HepG2 (cell line): ENCODE data around the gene ZNF324B. TPM values are rescaled to one million over a fixed set of nuclear protein-coding genes. Genes with fewer than 3 reads are reported as not detected.

Experiments used
- ATF1 ChIP-seq: IDR thresholded peaks from 2 replicates; pipeline ENCODE4 v1.6.1; 2016; ENCODE audit warnings: mild to moderate bottlenecking, control low read depth
- ATF4 ChIP-seq, 2 experiments: fragments of 450-650 bp in 1 of 2; sonication (generic) in 1 of 2; formaldehyde crosslinking; IDR thresholded peaks; 2 replicates each; pipeline versions ENCODE4 v1.5.0 to v1.8.0; 2020 to 2022; ENCODE audit warnings: mild to moderate bottlenecking in 1 of 2, missing genetic modification reagents in 1 of 2
- BRD4 ChIP-seq: sonication (generic); formaldehyde crosslinking; IDR thresholded peaks from 2 replicates; pipeline ENCODE4 v1.4.0; 2020; ENCODE audit warnings: missing genetic modification reagents
- DDIT3 ChIP-seq: sonication (generic); formaldehyde crosslinking; IDR thresholded peaks from 2 replicates; pipeline ENCODE4 v1.4.0; 2020; ENCODE audit warnings: mild to moderate bottlenecking, missing genetic modification reagents
- FOSL2 ChIP-seq: sonication (generic); formaldehyde crosslinking; IDR thresholded peaks from 2 replicates; pipeline ENCODE4 v1.4.0; 2020; ENCODE audit warnings: missing genetic modification reagents
- HNF1A ChIP-seq, 2 experiments: sonication (generic) in 1 of 2; formaldehyde crosslinking in 1 of 2; IDR thresholded peaks; 2 replicates each; pipeline versions ENCODE4 v1.4.0 to v1.6.1; 2016 to 2020; ENCODE audit warnings: borderline replicate concordance in 1 of 2, low read depth in 1 of 2, mild to moderate bottlenecking in 1 of 2, missing genetic modification reagents in 1 of 2
- RELA ChIP-seq: sonication (generic); formaldehyde crosslinking; IDR thresholded peaks from 2 replicates; pipeline ENCODE4 v1.4.0; 2020; ENCODE audit warnings: missing genetic modification reagents
- SMAD9 ChIP-seq: sonication (generic); formaldehyde crosslinking; IDR thresholded peaks from 2 replicates; pipeline ENCODE4 v1.5.1; 2020; ENCODE audit warnings: mild to moderate bottlenecking, missing genetic modification reagents
- TBX2 ChIP-seq: sonication (generic); formaldehyde crosslinking; IDR thresholded peaks from 2 replicates; pipeline ENCODE4 v1.5.0; 2020; ENCODE audit warnings: missing genetic modification reagents, mild to moderate bottlenecking, borderline replicate concordance
- TFAP4 ChIP-seq: sonication (generic); IDR thresholded peaks from 2 replicates; pipeline ENCODE4 v1.6.1; 2016; ENCODE audit warnings: low read depth, borderline replicate concordance
- ZBTB10 ChIP-seq: sonication (generic); formaldehyde crosslinking; IDR thresholded peaks from 2 replicates; pipeline ENCODE4 v1.4.0; 2020; ENCODE audit warnings: missing genetic modification reagents, borderline replicate concordance
- ZFP36L1 ChIP-seq: sonication (generic); formaldehyde crosslinking; IDR thresholded peaks from 2 replicates; pipeline ENCODE4 v1.8.0; 2022; ENCODE audit warnings: mild to moderate bottlenecking, missing genetic modification reagents, moderate library complexity
- ZNF740 ChIP-seq: sonication (generic); formaldehyde crosslinking; IDR thresholded peaks from 2 replicates; pipeline ENCODE4 v1.4.0; 2020; ENCODE audit warnings: missing genetic modification reagents
- ZNF800 ChIP-seq: sonication (generic); formaldehyde crosslinking; IDR thresholded peaks from 2 replicates; pipeline ENCODE4 v1.4.0; 2020; ENCODE audit warnings: missing genetic modification reagents
- polyA plus RNA-seq, 8 experiments: library from polyadenylated mRNA; depleted of rRNA in 3 of 8; stranded (reverse) in 7 of 8; unstranded in 1 of 8; fragments of >200 nt; fragmentation: Illumina TruSeq in 4 of 8; extraction: Trizol in 4 of 8; gene quantifications; 2 replicates each; pipeline versions ENCODE4 v1.2.1 to v1.2.3, GENCODE V29; 2011 to 2016; ENCODE audit warnings: low read depth in 4 of 8, missing spikeins in 1 of 8, mixed read lengths in 1 of 8; ENCODE audit not compliant: insufficient read depth in 1 of 8
- total RNA-seq, 5 experiments: library from RNA; depleted of rRNA; stranded (reverse); fragments of >200 nt; fragmentation: Illumina TruSeq; extraction: Trizol; gene quantifications; 2 replicates each; pipeline ENCODE4 v1.2.3, GENCODE V29; 2016; ENCODE audit warnings: low read depth in 1 of 5

ZNF324B gene
- total and polyA plus RNA-seq, 2 of the 13 experiments (the other 11 are each of a cell fraction or from before 2014, with no cell fraction given): 0.53 to 3.0 TPM

GRCh38 chr19:58499021-58499927 is 47.9 kb downstream of the ZNF324B start (continued):
- TF ChIP-seq ZBTB10 (no peak; the same call in 1 of the 2 replicates), ZNF800 (CRISPR knock-in tag) (no peak; the same call in 1 of the 2 replicates), HNF1A (IDR thresholded peaks at IDR 0.05; ENCODE audit: low read depth) (peak; percentile 37; the same call in 1 of the 2 replicates), HNF1A (CRISPR knock-in tag; IDR thresholded peaks at IDR 0.05; ENCODE audit: borderline replicate concordance) (peak; percentile 79; the same call in 1 of the 2 replicates), BRD4 (CRISPR knock-in tag) (peak; percentile 83), ZNF740 (CRISPR knock-in tag) (no peak), TBX2 (CRISPR knock-in tag) (peak; percentile 69; the same call in 1 of the 2 replicates), ATF1 (CRISPR knock-in tag) (peak; percentile 64; the same call in 1 of the 2 replicates), FOSL2 (CRISPR knock-in tag) (peak; percentile 58), SMAD9 (CRISPR knock-in tag) (no peak), TFAP4 (peak; percentile 48; the same call in 1 of the 2 replicates), ZFP36L1 (peak; percentile 64; the same call in 1 of the 2 replicates), RELA (CRISPR knock-in tag) (no peak; the same call in 1 of the 2 replicates), ATF4 (CRISPR knock-in tag; IDR thresholded peaks at IDR 0.05) (peak in 1 of 2 experiments; percentile 65; a peak in 1 of 4 replicates), DDIT3 (CRISPR knock-in tag) (no peak)
